Hepatocyte (in vitro differentiated cells): ENCODE results near the gene PIAS1. TPM values are rescaled to one million over a fixed set of nuclear protein-coding genes. Genes with fewer than 3 reads are reported as not detected.
"Not testable (repeated sequence)": the region's sequence is repeated elsewhere in the genome, so short reads cannot be mapped to it uniquely, and the experiment has no call there.

ENCODE experiments used
- DNase-seq: peaks from one replicate; pipeline ENCODE4 v3.0.0-alpha.2; 2016; ENCODE audit warnings: low spot score
- H2AFZ ChIP-seq: fragments of 200-600 bp; sonication (generic); 2 replicates; pipeline ENCODE4 v1.6.0; 2016; ENCODE audit warnings: antibody characterized with exemption, mild to moderate bottlenecking
- H3K27ac ChIP-seq: fragments of 200-600 bp; sonication (generic); 2 replicates; pipeline ENCODE4 v1.5.1; 2016; ENCODE audit warnings: mild to moderate bottlenecking
- H3K27me3 ChIP-seq: fragments of 200-600 bp; sonication (generic); 2 replicates; pipeline ENCODE4 v1.6.1; 2016
- H3K36me3 ChIP-seq: fragments of 200-600 bp; sonication (generic); replicated peaks from 2 replicates; pipeline ENCODE4 v1.5.1; 2016; ENCODE audit warnings: low read depth; ENCODE audit not compliant: insufficient read depth
- H3K4me1 ChIP-seq: fragments of 200-600 bp; sonication (generic); 2 replicates; pipeline ENCODE4 v1.5.1; 2016; ENCODE audit warnings: mild to moderate bottlenecking, moderate library complexity; ENCODE audit not compliant: insufficient read depth
- H3K4me2 ChIP-seq: fragments of 200-600 bp; sonication (generic); 2 replicates; pipeline ENCODE4 v1.6.0; 2016
- H3K4me3 ChIP-seq: fragments of 200-600 bp; sonication (generic); 2 replicates; pipeline ENCODE4 v1.5.1; 2016; ENCODE audit warnings: mild to moderate bottlenecking
- H3K79me2 ChIP-seq: fragments of 200-600 bp; sonication (generic); 2 replicates; pipeline ENCODE4 v1.6.0; 2017; ENCODE audit warnings: mild to moderate bottlenecking
- H3K9me2 ChIP-seq: fragments of 200-600 bp; sonication (generic); replicated peaks from 2 replicates; pipeline ENCODE4 v1.6.0; 2017; ENCODE audit warnings: mild to moderate bottlenecking; ENCODE audit not compliant: insufficient read depth
- H3K9me3 ChIP-seq: fragments of 200-600 bp; sonication (generic); 2 replicates; pipeline ENCODE4 v1.5.1; 2016; ENCODE audit warnings: low read depth, mild to moderate bottlenecking
- H4K20me1 ChIP-seq: fragments of 200-600 bp; sonication (generic); 2 replicates; pipeline ENCODE4 v1.6.0; 2016; ENCODE audit warnings: mild to moderate bottlenecking; ENCODE audit not compliant: insufficient read depth, poor library complexity, severe bottlenecking
- EZH2 ChIP-seq: fragments of 200-600 bp; sonication (generic); IDR thresholded peaks from 2 replicates; pipeline ENCODE4 v1.6.1; 2016; ENCODE audit warnings: antibody characterized with exemption, mild to moderate bottlenecking, borderline replicate concordance
- EZH2phosphoT487 ChIP-seq: fragments of 200-600 bp; sonication (generic); IDR thresholded peaks from one replicate; pipeline ENCODE4 v1.6.1; 2018; ENCODE audit warnings: antibody characterized with exemption, mild to moderate bottlenecking, low read depth, moderate library complexity; ENCODE audit not compliant: unreplicated experiment, severe bottlenecking
- WGBS: methylation state at CpG from one replicate; pipeline ENCODE4 v1.1.6; 2016; ENCODE audit warnings: low lambda C conversion rate; ENCODE audit errors: missing lambda C conversion rate; 5-methylcytosine and 5-hydroxymethylcytosine counted together
- polyA plus RNA-seq: library from polyadenylated mRNA; unstranded; fragments of >200 nt; fragmentation: Nextera tagmentation; extraction: Ambion mirVana; gene quantifications from 2 replicates; pipeline ENCODE4 v1.2.1, GENCODE V29; 2016
- total RNA-seq: library from RNA; depleted of rRNA; stranded (reverse); fragments of >200 nt; gene quantifications from 2 replicates; pipeline ENCODE4 v1.2.3, GENCODE V29; 2014
- TF ChIP-seq, protein P1 (sequence below): fragments of 200-600 bp; sonication (generic); IDR thresholded peaks from 2 replicates; pipeline ENCODE4 v1.5.1; 2016; ENCODE audit warnings: antibody characterized with exemption, mild to moderate bottlenecking; ENCODE audit not compliant: poor library complexity

Gene PIAS1
- total and polyA plus RNA-seq, 2 experiments from 2014 or later, result 22.6 to 45.4 TPM

DNA sequence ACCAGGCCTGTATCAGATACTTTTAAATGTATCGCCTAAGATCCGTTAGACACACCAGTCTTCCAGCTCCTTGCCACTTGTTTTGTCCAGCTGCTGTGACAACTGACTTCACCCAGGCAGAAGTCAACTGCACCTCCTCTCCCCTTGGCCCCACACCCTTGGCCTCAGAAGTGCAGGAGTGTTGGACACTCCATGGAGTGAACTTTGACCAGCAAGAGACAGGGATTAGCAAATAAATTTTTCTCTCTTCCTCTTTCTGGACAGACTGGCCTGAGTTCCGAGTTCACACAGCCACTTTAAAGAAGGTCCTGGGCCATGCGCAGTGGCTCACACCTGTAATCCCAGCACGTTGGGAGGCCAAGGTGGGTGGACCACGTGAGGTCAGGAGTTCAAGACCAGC lies 178.3 kb downstream of the PIAS1 start:
- no peak overlapping the region for H3K4me2 ChIP-seq
- peaks cover 50% of the 10 kb centered on the region for H3K4me1 ChIP-seq
- WGBS, result 82% methylated on average over 6 of the region's 6 CpGs
- peaks cover 10% of the 10 kb centered on the region for H4K20me1 ChIP-seq
- H3K27me3 ChIP-seq, result no peaks in the 10 kb centered on the region
- DNase-seq, result no peak
- peak overlapping the region; percentile 56 for H3K27ac ChIP-seq
- H3K9me3 ChIP-seq, result no peaks in the 10 kb centered on the region
- H3K9me2 ChIP-seq, result no peaks in the 10 kb centered on the region
- no peak overlapping the region for H3K4me3 ChIP-seq
- TF ChIP-seq EZH2phosphoT487 (no peak), EZH2 (no peak)
- TF ChIP-seq, protein P1, sequence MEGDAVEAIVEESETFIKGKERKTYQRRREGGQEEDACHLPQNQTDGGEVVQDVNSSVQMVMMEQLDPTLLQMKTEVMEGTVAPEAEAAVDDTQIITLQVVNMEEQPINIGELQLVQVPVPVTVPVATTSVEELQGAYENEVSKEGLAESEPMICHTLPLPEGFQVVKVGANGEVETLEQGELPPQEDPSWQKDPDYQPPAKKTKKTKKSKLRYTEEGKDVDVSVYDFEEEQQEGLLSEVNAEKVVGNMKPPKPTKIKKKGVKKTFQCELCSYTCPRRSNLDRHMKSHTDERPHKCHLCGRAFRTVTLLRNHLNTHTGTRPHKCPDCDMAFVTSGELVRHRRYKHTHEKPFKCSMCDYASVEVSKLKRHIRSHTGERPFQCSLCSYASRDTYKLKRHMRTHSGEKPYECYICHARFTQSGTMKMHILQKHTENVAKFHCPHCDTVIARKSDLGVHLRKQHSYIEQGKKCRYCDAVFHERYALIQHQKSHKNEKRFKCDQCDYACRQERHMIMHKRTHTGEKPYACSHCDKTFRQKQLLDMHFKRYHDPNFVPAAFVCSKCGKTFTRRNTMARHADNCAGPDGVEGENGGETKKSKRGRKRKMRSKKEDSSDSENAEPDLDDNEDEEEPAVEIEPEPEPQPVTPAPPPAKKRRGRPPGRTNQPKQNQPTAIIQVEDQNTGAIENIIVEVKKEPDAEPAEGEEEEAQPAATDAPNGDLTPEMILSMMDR, result no peak
- no peak overlapping the region for H2AFZ ChIP-seq
- H3K36me3 ChIP-seq, result no peaks in the 10 kb centered on the region
- peaks cover 17% of the 10 kb centered on the region for H3K79me2 ChIP-seq

DNA sequence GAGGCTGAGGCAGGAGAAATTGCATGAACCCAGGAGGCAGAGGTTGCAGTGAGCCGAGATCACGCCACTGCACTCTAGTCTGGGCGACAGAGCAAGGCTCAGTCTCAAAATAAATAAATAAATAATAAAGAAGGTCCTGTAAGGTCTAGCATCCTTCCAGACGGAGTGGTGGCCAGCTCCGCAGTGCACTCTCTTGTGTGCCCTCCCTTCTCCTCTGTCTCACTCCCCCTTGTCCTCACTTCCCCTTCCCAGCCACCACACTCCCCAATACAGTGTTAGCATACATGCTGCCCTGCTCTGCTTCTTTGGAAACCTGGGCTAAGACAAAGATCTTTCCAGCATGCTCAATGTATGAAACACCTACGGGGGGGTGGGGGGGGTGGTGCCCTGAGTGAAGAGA lies 178.8 kb downstream of the PIAS1 start:
- Histone ChIP-seq H3K9me3 (no peaks in the 10 kb centered on the region), H2AFZ (no peak overlapping the region), H3K79me2 (peaks cover 12% of the 10 kb centered on the region), H3K4me3 (no peak overlapping the region), H3K9me2 (no peaks in the 10 kb centered on the region), H3K27me3 (no peaks in the 10 kb centered on the region), H3K27ac (peak overlapping the region; percentile 56), H3K36me3 (no peaks in the 10 kb centered on the region), H3K4me1 (peaks cover 45% of the 10 kb centered on the region), H4K20me1 (peaks cover 6% of the 10 kb centered on the region), H3K4me2 (no peak overlapping the region)
- TF ChIP-seq EZH2 (no peak), EZH2phosphoT487 (no peak)
- TF ChIP-seq, protein P1, result no peak
- WGBS, result 93% methylated on average over 6 of the region's 6 CpGs
- no peak for DNase-seq

DNA sequence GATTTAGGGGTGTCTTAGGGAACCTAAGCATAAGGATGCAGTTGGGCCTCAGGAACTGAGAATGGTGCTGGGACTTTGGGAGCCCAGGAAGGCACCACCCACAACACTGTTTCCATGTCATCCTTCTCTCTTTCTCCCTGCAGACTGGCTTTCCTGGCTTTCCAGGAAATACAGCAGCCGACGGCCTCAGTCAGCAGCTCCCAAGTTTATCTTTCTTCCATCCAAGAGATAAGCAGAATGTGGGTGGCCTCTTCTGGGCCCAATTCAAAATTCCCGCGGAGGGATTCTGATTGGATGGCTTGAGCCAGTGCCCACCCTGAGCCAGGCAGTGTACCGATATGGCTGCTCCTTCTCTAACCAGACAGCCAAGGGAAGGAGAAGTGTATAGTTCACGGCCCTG lies 179.9 kb downstream of the PIAS1 start:
- Histone ChIP-seq H2AFZ (peak overlapping the region; percentile 26), H3K9me2 (no peaks in the 10 kb centered on the region), H3K79me2 (peaks cover 1% of the 10 kb centered on the region), H3K4me1 (peaks cover 37% of the 10 kb centered on the region), H3K27me3 (no peaks in the 10 kb centered on the region), H3K9me3 (no peaks in the 10 kb centered on the region), H3K36me3 (no peaks in the 10 kb centered on the region), H4K20me1 (no peaks in the 10 kb centered on the region), H3K4me2 (peak overlapping the region; percentile 51), H3K4me3 (no peak overlapping the region), H3K27ac (peak overlapping the region; percentile 6)
- 32% methylated on average over 6 of the region's 6 CpGs for WGBS
- DNase-seq, result peak; percentile 53
- TF ChIP-seq, protein P1, result no peak
- TF ChIP-seq EZH2 (no peak), EZH2phosphoT487 (no peak)

DNA sequence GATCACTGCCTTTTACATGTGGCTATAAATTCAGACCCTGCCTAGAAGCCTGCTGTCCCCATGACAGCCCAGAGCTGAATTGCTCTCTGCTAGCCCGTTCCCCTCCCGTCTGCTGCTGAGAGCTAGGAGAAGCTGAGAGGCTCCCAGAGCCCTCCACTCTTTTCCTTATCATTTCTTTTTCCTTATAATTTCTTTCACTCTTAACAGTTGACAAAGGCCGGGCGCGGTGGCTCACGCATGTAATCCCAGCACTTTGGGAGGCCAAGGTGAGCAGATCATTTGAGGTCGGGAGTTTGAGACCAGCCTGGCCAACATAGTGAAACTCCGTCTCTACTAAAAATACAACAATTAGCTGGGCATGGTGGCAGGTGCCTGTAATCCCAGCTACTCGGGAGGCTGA lies 180.4 kb downstream of the PIAS1 start:
- DNase-seq, H3K9me3 ChIP-seq, H4K20me1 ChIP-seq, H3K4me3 ChIP-seq, H3K79me2 ChIP-seq, H3K27me3 ChIP-seq, H3K9me2 ChIP-seq, H3K36me3 ChIP-seq: not testable (repeated sequence)
- Histone ChIP-seq H3K4me1 (peaks cover 37% of the 10 kb centered on the region), H3K27ac (peak overlapping the region; percentile 6), H2AFZ (peak overlapping the region; percentile 26), H3K4me2 (peak overlapping the region; percentile 51)
- WGBS, result 67% methylated on average over 9 of the region's 9 CpGs
